ENCODE results near the gene SLFN14.
"Not testable (repeated sequence)": the region's sequence is repeated elsewhere in the genome, so short reads cannot be mapped to it uniquely, and the experiment has no call there.

SLFN14 gene

DNA sequence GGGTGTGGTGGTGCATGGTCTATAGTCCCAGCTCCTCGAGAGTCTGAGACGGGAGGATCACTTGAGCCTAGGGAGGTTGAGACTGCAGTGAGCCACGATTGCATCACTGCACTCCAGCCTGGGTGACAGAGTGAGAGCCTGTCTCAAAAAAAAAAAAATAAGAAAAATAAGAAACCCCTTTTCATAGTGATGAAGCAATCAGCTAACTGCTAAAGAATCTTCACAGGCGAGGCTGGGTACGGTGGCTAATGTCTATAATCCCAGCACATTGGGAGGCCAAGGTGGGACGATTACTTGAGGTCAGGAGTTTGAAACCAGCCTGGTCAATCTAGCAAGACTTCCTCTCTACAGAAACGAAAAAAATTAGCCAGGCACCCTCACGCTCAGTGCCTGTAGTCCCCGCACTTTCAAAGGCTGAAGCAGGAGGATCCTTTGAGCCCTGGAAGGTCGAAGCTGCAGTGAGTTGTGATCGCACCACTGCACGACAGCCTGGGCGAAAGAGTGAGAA lies 23.9 kb downstream of the SLFN14 start:
- TF ChIP-seq CTCF (conservative IDR thresholded peaks at IDR 0.05), result no peak

GRCh38 chr17:35535406-35535805 lies 25.2 kb downstream of the SLFN14 start:
- H3K27ac ChIP-seq, result not testable (repeated sequence)

More for the DNA sequence above, 23.9 kb downstream of the SLFN14 start:
- H3K27ac ChIP-seq, result no peak overlapping the region

DNA sequence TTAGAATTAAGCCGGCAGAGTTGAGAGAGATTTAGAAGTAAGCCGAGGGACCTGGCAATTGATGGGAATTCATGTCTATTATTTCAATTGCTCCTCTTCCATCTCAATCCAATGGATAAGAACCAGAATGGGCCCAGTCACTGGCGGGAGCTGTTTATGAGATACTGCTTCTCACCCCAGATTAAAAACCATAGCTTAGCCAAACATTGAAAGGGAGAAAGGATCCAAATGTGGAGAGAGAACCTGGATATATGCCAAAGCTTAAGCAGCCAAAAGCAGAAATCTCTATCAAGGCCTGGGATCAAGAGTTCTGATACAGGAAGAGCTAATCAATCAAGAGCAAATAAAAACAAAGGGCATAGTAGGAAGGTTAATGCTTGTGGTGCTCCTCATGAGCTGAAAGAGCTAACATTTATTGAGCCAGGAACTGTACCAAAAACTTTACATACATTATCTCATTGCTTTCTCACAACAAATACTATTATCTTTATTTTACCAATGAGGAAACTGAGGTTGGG lies 26.0 kb downstream of the SLFN14 start:
- TF ChIP-seq CTCF (conservative IDR thresholded peaks at IDR 0.05), result no peak
- H3K27ac ChIP-seq, result no peak overlapping the region

DNA sequence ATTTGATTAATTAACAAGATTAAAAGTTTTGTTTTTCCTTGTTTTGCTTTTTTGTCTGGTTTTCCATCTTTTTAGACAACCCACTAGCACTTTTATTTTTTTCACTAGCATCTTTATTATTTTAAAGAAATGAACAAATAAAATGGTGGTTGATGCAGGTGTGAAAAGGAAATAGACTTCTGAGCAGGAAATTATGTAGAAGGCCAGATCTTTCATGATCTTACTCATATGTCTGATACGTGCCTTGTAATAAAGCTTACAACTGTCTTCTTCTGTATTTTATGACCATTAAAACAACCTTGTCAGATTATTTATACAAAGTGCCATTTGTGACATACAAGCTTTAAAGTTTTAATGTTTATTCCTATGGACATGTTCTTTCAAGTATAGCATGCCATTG lies 29.5 kb downstream of the SLFN14 start:
- no peak overlapping the region for H3K27ac ChIP-seq
- TF ChIP-seq CTCF (conservative IDR thresholded peaks at IDR 0.05), result no peak

DNA sequence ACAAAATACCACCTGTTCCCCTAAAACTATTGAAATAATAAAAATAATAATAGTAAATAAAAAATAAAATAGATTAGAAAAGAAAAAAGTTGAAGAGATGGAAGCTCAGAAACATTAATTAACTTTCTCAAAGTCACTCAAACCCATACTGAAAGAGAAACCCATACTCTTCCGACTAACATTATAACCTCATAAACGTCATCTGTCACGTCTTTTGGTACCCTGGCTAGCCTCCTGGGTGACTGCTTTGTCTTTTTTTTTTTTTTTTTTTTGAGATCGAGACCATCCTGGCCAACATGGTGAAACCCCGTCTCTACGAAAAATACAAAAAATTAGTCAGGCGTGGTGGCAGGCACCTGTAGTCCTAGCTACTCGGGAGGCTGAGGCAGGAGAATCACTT lies 30.8 kb downstream of the SLFN14 start:
- no peak overlapping the region for H3K27ac ChIP-seq
- no peak for TF ChIP-seq CTCF (conservative IDR thresholded peaks at IDR 0.05)

DNA sequence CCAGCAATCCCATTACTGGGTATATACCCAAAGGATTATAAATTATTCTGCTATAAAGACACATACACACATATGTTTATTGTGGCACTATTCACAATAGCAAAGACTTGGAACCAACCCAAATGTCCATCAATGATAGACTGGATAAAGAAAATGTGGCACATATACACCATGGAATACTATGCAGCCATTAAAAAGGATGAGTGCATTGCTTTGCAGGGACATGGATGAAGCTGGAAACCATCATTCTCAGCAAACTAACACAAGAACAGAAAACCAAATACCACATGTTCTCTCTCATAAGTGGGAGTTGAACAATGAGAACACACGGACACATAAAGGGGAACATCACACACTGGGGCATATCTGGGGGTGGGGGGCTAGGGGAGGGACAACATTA lies 31.3 kb downstream of the SLFN14 start:
- not testable (repeated sequence) for H3K27ac ChIP-seq

DNA sequence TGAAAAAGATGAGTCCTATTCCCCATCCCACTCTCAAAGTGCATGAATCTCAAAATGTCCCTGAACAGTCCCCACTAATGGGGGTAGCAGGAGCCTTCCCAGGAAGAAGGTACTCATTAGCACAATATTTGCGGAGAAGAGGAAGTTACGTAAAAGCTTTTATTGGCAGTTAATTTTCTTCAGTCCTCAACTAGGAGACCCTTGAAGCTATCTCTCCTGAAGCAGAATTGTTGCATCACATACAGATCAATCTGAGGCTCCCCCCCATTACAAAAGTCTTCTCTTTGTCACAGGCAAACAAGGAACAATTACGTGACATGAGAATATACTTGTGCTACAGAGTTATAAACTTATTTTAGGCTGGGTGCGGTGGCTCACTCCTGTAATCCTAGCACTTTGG lies 37.3 kb downstream of the SLFN14 start:
- H3K27ac ChIP-seq, result no peak overlapping the region
- TF ChIP-seq CTCF (conservative IDR thresholded peaks at IDR 0.05), result no peak

DNA sequence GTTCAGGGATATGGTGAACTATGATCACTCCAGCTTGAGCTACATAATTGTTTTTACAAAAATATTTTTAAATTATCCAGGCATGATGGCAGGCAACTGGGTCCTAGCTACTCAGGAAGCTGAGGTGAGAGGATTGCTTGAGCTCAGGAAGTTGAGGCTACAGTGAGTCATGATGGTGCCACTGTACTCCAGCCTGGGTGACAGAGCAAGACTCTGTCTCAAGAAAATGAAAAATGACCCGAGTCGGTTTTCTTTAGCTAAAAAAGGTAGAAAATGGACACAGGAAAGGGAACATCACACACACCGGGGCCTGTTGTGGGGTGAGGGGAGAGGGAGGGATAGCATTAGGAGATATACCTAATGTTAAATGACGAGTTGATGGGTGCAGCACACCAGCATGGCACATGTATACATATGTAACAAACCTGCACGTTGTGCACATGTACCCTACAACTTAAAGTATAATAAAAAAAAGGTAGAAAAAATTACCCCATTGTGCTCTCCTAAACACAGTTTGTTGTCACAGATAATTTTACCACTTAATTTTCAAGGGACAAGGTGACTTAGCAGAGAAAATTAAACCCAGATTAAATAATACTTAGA lies 38.9 kb downstream of the SLFN14 start:
- H3K27ac ChIP-seq, result not testable (repeated sequence)

- no peak for TF ChIP-seq CTCF (conservative IDR thresholded peaks at IDR 0.05)
- H3K27ac ChIP-seq, result no peak overlapping the region
Measured at GRCh38 chr17:35521150-35521549, 39.5 kb downstream of the SLFN14 start.
